ENCODE results near the gene ACAD9.
"Not testable (repeated sequence)": the region's sequence is repeated elsewhere in the genome, so short reads cannot be mapped to it uniquely, and the experiment has no call there.

The ACAD9 gene

GRCh38 chr3:128879125-128879969, at the start of gene ACAD9:
Gene ACAD9 (plus strand): TSS chr3:128879620. CDS start chr3:128879692, 72 bp downstream.
- peak; percentile 97 for DNase-seq

- DNase-seq, result not testable (repeated sequence)
Observed at GRCh38 chr3:128829925-128830625, 49.3 kb upstream of the ACAD9 start.

- not testable (repeated sequence) for DNase-seq
Observed at GRCh38 chr3:128830762-128831161, 48.7 kb upstream of the ACAD9 start.

GRCh38 chr3:128832979-128833378, 46.4 kb upstream of the ACAD9 start:
- DNase-seq, result not testable (repeated sequence)

- DNase-seq, result no peak
Observed at GRCh38 chr3:128835096-128835495, 44.3 kb upstream of the ACAD9 start.

GRCh38 chr3:128841926-128842920, 37.2 kb upstream of the ACAD9 start:
- no peak for DNase-seq

GRCh38 chr3:128844502-128844901, 34.9 kb upstream of the ACAD9 start:
- DNase-seq, result no peak

- no peak for DNase-seq
Observed at GRCh38 chr3:128845119-128845777, 34.2 kb upstream of the ACAD9 start.

- DNase-seq, result no peak
Observed at GRCh38 chr3:128845778-128846485, 33.5 kb upstream of the ACAD9 start.

GRCh38 chr3:128846486-128846891, 32.9 kb upstream of the ACAD9 start:
- no peak for DNase-seq

GRCh38 chr3:128847666-128848370, 31.6 kb upstream of the ACAD9 start:
- DNase-seq, result no peak

GRCh38 chr3:128848936-128849335, 30.5 kb upstream of the ACAD9 start:
- DNase-seq, result no peak

GRCh38 chr3:128849911-128850455, 29.4 kb upstream of the ACAD9 start:
- no peak for DNase-seq

- no peak for DNase-seq
Observed at GRCh38 chr3:128850544-128850943, 28.9 kb upstream of the ACAD9 start.

GRCh38 chr3:128851601-128852000, 27.8 kb upstream of the ACAD9 start:
- no peak for DNase-seq

GRCh38 chr3:128853826-128854225, 25.6 kb upstream of the ACAD9 start:
- DNase-seq, result no peak

GRCh38 chr3:128854475-128854874, 24.9 kb upstream of the ACAD9 start:
- DNase-seq, result no peak

GRCh38 chr3:128855569-128855968, 23.9 kb upstream of the ACAD9 start:
- DNase-seq, result no peak

GRCh38 chr3:128858167-128858566, 21.3 kb upstream of the ACAD9 start:
- DNase-seq, result no peak

- no peak for DNase-seq
Observed at GRCh38 chr3:128859630-128860029, 19.8 kb upstream of the ACAD9 start.

- no peak for DNase-seq
Observed at GRCh38 chr3:128861491-128861890, 17.9 kb upstream of the ACAD9 start.

All from NK-92 treated with Interleukin-12 subunit alpha and Interleukin-12 subunit beta, amount 100 ng/mL, for 24 hours (cell line).